HG02840 (cell line): ENCODE data around the gene FILIP1L.

Experiments used
- ATAC-seq: cut with Tn5 transposase; IDR thresholded peaks from one replicate; pipeline ENCODE4 v1.9.1; 2021; ENCODE audit warnings: mild to moderate bottlenecking, moderate library complexity, moderate number of reproducible peaks; ENCODE audit not compliant: unreplicated experiment, low FRiP score

FILIP1L gene

GRCh38 chr3:99934975-99935797, 179.1 kb downstream of the FILIP1L start:
- ATAC-seq: no peak

- no peak for ATAC-seq
Measured at GRCh38 chr3:99933971-99934750, 180.1 kb downstream of the FILIP1L start.

GRCh38 chr3:99931059-99931458, 183.2 kb downstream of the FILIP1L start:
- ATAC-seq: no peak

- no peak for ATAC-seq
Measured at GRCh38 chr3:99929745-99930139, 184.6 kb downstream of the FILIP1L start.

GRCh38 chr3:99928771-99929744, 185.2 kb downstream of the FILIP1L start:
- ATAC-seq: no peak

GRCh38 chr3:99927671-99928457, 186.4 kb downstream of the FILIP1L start:
- no peak for ATAC-seq

GRCh38 chr3:99925584-99926230, 188.6 kb downstream of the FILIP1L start:
- ATAC-seq: no peak

GRCh38 chr3:99923873-99924272, 190.4 kb downstream of the FILIP1L start:
- no peak for ATAC-seq

- ATAC-seq: no peak
Measured at GRCh38 chr3:99921986-99922385, 192.3 kb downstream of the FILIP1L start.

GRCh38 chr3:99921377-99921695, 193.0 kb downstream of the FILIP1L start:
- no peak for ATAC-seq

GRCh38 chr3:99920481-99921376, 193.6 kb downstream of the FILIP1L start:
- no peak for ATAC-seq

- ATAC-seq: no peak
Measured at GRCh38 chr3:99919694-99920093, 194.6 kb downstream of the FILIP1L start.

GRCh38 chr3:99918715-99919114, 195.6 kb downstream of the FILIP1L start:
- ATAC-seq: no peak

GRCh38 chr3:99915906-99916432, 198.3 kb downstream of the FILIP1L start:
- ATAC-seq: no peak

- no peak for ATAC-seq
Measured at GRCh38 chr3:99911433-99911832, 202.9 kb downstream of the FILIP1L start.

GRCh38 chr3:99910752-99911290, 203.5 kb downstream of the FILIP1L start:
- no peak for ATAC-seq

- ATAC-seq: no peak
Measured at GRCh38 chr3:99909714-99910495, 204.4 kb downstream of the FILIP1L start.
